OCI-LY7 (cell line): ENCODE measurements around the gene RPRD2.

Experiments used
- EZH2phosphoT487 ChIP-seq: fragments of 200-600 bp; sonication (generic); IDR thresholded peaks from 2 replicates; pipeline ENCODE4 v1.6.1; 2018; ENCODE audit warnings: low read depth, borderline replicate concordance, mild to moderate bottlenecking, mixed run types, antibody characterized with exemption, low read length, moderate library complexity, mixed read lengths
- TF ChIP-seq, protein P1 (sequence below): fragments of 200-600 bp; sonication (generic); conservative IDR thresholded peaks from 2 replicates; pipeline ENCODE4 v1.5.1; 2014; ENCODE audit warnings: mild to moderate bottlenecking, antibody characterized with exemption, low read length, moderate library complexity, mixed read lengths

DNA sequence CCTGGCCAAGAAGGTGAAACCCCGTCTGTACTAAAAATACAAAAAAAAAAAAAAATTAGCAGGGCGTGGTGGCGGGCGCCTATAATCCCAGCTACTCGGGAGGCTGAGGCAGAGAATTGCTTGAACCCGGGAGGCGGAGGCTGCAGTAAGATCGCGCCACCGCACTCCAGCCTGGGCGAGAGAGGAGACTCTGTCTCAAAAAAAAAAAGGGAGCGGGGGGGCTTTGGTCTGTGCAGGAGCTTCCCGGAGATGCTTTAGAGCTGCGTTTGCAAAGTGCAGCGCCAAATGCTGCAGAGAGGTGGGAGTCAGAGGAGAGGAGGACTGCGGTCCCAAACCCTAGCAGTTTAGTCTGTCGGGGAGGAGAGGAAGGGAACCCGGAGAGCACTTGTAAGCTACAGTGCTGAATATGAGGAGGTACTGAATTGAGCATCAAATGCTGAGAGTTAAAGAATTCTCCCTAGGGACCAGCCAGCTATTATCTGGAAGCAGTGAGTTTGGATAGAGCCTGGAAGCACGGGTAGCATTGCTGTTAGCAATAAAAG is 152.2 kb downstream of the RPRD2 start:
- TF ChIP-seq, protein P1, sequence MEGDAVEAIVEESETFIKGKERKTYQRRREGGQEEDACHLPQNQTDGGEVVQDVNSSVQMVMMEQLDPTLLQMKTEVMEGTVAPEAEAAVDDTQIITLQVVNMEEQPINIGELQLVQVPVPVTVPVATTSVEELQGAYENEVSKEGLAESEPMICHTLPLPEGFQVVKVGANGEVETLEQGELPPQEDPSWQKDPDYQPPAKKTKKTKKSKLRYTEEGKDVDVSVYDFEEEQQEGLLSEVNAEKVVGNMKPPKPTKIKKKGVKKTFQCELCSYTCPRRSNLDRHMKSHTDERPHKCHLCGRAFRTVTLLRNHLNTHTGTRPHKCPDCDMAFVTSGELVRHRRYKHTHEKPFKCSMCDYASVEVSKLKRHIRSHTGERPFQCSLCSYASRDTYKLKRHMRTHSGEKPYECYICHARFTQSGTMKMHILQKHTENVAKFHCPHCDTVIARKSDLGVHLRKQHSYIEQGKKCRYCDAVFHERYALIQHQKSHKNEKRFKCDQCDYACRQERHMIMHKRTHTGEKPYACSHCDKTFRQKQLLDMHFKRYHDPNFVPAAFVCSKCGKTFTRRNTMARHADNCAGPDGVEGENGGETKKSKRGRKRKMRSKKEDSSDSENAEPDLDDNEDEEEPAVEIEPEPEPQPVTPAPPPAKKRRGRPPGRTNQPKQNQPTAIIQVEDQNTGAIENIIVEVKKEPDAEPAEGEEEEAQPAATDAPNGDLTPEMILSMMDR = no peak
- TF ChIP-seq EZH2phosphoT487 = no peak
